BJ (cell line): ENCODE results near the gene SCN4A. TPM values are rescaled to one million over a fixed set of nuclear protein-coding genes. Genes with fewer than 3 reads are reported as not detected.

Experiments
- CTCF ChIA-PET: fragments of 350-600 bp; formaldehyde crosslinking; extraction: SDS; loops from one replicate; lab custom pipeline; 2021; ENCODE audit warnings: antibody characterized with exemption, inconsistent platforms; lab: Yijun Ruan, JAX
- POLR2A ChIA-PET: fragments of 300-600 bp; sonication (Branson Sonifier 250); formaldehyde crosslinking; extraction: SDS; loops from one replicate; lab custom pipeline; 2021; ENCODE audit warnings: antibody characterized with exemption; lab: Charles Lee
- DNase-seq: peaks from one replicate; pipeline ENCODE4 v3.0.0-alpha.2; 2011; ENCODE audit warnings: low read depth
- H3K27me3 ChIP-seq: 2 replicates; pipeline ENCODE4 v1.6.0; 2011; ENCODE audit warnings: low read length; ENCODE audit not compliant: control insufficient read depth, insufficient read depth
- H3K36me3 ChIP-seq: 2 replicates; pipeline ENCODE4 v1.5.1; 2011; ENCODE audit warnings: low read length; ENCODE audit not compliant: control insufficient read depth, insufficient read depth
- H3K4me3 ChIP-seq: 2 replicates; pipeline ENCODE4 v1.5.1; 2011; ENCODE audit warnings: low read depth, mild to moderate bottlenecking, control low read depth, low read length
- CTCF ChIP-seq: IDR thresholded peaks from 2 replicates; pipeline ENCODE4 v1.5.1; 2011; ENCODE audit warnings: low read depth, mild to moderate bottlenecking, control low read depth, inconsistent platforms, low read length, moderate library complexity; ENCODE audit not compliant: insufficient read depth
- polyA plus RNA-seq: library from polyadenylated mRNA; depleted of rRNA; stranded (reverse); fragments of >200 nt; gene quantifications from 2 replicates; pipeline ENCODE4 v1.2.3, GENCODE V29; 2011

SCN4A gene
- polyA plus RNA-seq, 1 experiment = not detected

- Histone ChIP-seq H3K36me3 (no peaks in the 10 kb centered on the region), H3K4me3 (no peak overlapping the region), H3K27me3 (peaks cover 10% of the 10 kb centered on the region)
- POLR2A ChIA-PET = no interaction called here
- DNase-seq = no peak
- no peak for TF ChIP-seq CTCF
- CTCF ChIA-PET = interaction anchor here (0.6 to 8.9 kb wide), 7 partner anchors 13 to 450 kb away, joined by 3 to 84 read pairs (median 6); partner anchors contain the start of genes CSHL1 and GH1
Observed at GRCh38 chr17:63932721-63933120, 40.0 kb downstream of the SCN4A start.

GRCh38 chr17:63931981-63932561, 40.6 kb downstream of the SCN4A start, which contains the start of gene CD79B:
Gene CD79B (minus strand): TSS chr17:63932331. CDS start chr17:63932261, 70 bp downstream.
- Histone ChIP-seq H3K4me3 (no peak within 1 kb of the TSS), H3K36me3 (no peaks in the 10 kb centered on the region), H3K27me3 (peaks cover 10% of the 10 kb centered on the region)
- ChIA-PET POLR2A (interaction anchor here (0.6 kb wide), 1 partner anchor 17 kb away, joined by 3 read pairs; no protein-coding TSS in a partner anchor), CTCF (interaction anchor here (0.6 to 8.9 kb wide), 6 partner anchors 12 to 450 kb away, joined by 5 to 84 read pairs (median 7); partner anchors contain the start of gene GH1)
- no peak for DNase-seq
- TF ChIP-seq CTCF = no peak

GRCh38 chr17:63930951-63931575, 41.7 kb downstream of the SCN4A start:
- H3K4me3 ChIP-seq = no peak overlapping the region
- no peak for DNase-seq
- ChIA-PET CTCF (interaction anchor here (2.2 to 8.9 kb wide), 3 partner anchors 11 to 94 kb away, joined by 8 to 84 read pairs (median 18); partner anchors contain the start of gene GH1), POLR2A (no interaction called here)
- no peak for TF ChIP-seq CTCF
- H3K36me3 ChIP-seq = no peaks in the 10 kb centered on the region
- peaks cover 10% of the 10 kb centered on the region for H3K27me3 ChIP-seq

GRCh38 chr17:63929860-63930766, 42.6 kb downstream of the SCN4A start:
- H3K4me3 ChIP-seq = no peak overlapping the region
- no peak for TF ChIP-seq CTCF
- ChIA-PET CTCF (interaction anchor here (1.1 to 8.9 kb wide), 6 partner anchors 10 to 203 kb away, joined by 3 to 84 read pairs (median 8); partner anchors contain the start of genes CSHL1 and GH1), POLR2A (no interaction called here)
- H3K36me3 ChIP-seq = no peaks in the 10 kb centered on the region
- DNase-seq = no peak
- H3K27me3 ChIP-seq = peaks cover 7% of the 10 kb centered on the region
